Right ventricle myocardium superior (tissue), 1 donor: ENCODE measurements around the gene AGPAT4. TPM values are rescaled to one million over a fixed set of nuclear protein-coding genes. Genes with fewer than 3 reads are reported as not detected.

Source experiments
- ATAC-seq: fragments of 200-7000 bp; cut with Tn5 transposase; one replicate; pipeline ENCODE4 v1.9.1; 2020; ENCODE audit warnings: mild to moderate bottlenecking; ENCODE audit not compliant: poor library complexity
- DNase-seq: peaks from one replicate; pipeline ENCODE4 v3.0.0-alpha.2; 2020
- intact Hi-C: fragments of 100-400 bp; cut with DNase I; formaldehyde crosslinking; loops from one replicate; pipeline ENCODE4 v1.11.2; 2022
- total RNA-seq: library from RNA; stranded (reverse); fragmentation: NEBNext Ultra II Directional; extraction: Animal tissue kit (Norgen Biotek cat#: 25700); gene quantifications from one replicate; pipeline ENCODE4 v1.2.1, GENCODE V29; 2021
- donor health status: DM: no; HTN: yes; CAD: no; lungs with severe emphysema.

Gene AGPAT4
- total RNA-seq, 1 donor from 2014 or later = 2.1 TPM

DNA sequence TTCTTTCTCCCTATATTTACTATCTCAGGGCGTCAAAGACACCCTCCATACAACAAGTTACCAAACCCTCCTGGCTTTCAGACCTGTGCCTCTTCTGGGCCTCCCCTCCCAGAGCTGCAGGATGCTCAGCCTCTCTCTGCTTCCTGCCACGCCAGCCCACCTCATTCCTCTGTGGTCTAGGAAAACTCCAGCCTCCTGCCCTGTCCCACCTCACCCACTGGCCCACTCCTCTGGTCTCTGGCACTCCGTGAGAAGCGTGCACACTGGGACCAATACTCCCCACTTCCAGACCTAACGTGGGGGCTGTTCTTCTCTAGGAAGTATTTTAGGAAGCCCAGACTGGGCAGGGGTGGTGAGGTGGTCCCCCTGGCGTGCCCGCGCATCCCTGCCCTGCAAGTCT lies 9.7 kb downstream of the AGPAT4 start:
- no peak for ATAC-seq
- intact Hi-C loops = no loop called here
- no peak for DNase-seq

DNA sequence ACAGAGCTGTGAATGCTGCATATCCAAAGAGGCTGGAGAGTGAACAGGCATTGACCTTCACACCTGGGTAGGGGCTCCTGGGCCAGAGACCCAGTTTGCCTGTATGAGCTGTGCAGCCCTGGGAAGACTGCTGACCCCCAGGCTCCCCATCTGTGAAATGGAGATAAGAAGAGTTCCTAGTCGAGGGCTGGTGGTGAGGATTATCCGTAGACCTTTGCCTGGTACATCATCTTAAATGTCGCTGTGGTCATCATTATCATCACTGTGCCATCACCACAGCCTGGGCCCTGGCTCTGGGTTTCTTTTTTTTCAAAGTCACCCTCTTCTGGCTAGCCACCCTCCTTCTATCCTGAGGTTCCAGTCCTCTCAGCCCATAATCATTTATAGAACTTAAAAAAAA lies 12.0 kb downstream of the AGPAT4 start:
- ATAC-seq (no peak), DNase-seq (no peak)
- intact Hi-C loops = no loop called here

DNA sequence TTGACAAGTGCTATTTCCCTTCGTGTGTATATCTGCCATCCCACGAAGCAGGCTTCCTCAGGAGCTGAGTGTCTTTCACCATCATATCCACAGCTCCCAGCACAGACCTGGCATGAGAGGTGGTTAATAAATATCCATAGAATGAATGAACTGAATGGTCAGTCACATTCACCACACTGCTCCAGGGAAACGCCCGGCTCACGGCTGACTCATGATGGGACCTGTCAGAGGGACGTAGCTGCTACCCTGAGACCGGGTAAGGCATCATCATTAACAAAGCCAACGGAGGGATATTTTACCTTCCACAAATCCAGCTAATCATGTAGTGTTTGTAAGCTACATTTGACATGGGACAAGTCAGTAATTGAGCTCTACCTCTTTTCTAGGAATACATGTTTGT lies 12.5 kb downstream of the AGPAT4 start:
- no peak for ATAC-seq
- intact Hi-C loops = no loop called here

DNA sequence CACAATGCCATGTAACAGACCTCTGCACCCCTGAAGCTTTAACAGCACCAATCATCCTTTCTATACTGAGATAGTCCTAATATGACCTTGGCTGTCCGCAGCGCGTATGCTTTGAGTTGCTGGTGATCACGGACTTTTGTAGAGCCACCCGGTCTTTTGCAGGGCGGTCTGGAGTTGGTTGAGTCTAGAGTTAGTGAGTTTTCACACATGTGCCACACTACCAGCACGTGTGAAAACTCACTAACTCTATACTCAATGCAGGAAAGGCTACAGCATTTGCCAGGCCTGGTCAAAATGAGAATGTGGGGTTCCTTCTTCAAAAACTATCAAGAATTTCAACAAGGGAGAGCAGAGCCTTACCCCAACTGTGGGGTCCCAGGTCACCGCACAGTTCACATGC lies 14.6 kb downstream of the AGPAT4 start:
- intact Hi-C loops = no loop called here
- DNase-seq (no peak), ATAC-seq (no peak)

More for the DNA sequence above, 12.5 kb downstream of the AGPAT4 start:
- no peak for DNase-seq

DNA sequence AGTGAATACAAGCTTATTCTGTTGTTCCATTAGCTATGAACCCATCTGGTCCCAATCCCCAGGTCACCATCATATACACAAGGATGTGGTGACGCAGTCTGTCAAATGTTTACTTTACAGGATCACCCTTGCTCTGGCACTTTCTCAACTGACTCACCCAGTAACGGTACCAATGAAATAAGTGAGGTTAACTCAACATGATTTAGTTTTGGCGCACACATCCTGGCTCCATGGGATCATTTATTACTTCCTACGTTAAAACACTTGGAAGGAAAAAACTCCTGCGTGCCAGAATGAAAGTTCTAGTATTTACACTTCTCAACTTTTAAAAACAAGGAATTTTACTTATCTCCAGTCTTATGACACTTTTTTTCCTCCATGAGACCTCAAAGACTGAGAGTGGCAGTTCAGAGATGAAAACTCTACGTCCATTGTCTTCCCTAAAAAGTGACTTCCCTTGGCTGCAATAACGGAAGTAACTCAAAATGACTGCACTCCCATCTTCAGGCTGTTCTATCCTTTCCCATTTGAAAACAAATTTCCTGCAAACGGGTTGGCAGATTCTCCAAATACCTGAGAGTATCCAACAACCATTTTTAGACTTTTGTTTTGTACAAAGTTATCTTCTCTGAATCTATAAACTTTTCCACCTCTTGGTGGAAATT lies 15.9 kb downstream of the AGPAT4 start:
- ATAC-seq (no peak), DNase-seq (no peak)
- intact Hi-C loops = no loop called here

DNA sequence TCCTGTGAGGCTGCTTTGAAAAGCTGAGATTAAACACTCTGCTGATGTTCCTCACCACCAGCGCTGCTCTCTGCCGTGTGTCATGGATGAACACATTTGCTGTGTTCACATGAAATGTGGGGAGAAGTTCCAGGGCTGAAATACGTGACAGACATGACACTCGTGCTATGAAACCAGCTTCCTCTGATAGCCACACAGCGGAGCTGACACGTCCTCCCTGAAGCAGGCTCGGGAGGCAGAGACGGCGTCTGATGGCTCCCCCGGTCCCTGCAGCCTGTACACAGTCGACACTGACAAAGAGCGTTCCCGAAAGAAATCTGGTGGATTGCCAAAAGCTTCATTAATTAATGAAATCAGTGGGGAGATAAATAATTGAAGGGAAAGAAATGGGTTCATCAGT lies 17.5 kb downstream of the AGPAT4 start:
- no peak for DNase-seq
- no peak for ATAC-seq
- intact Hi-C loops = no loop called here

DNA sequence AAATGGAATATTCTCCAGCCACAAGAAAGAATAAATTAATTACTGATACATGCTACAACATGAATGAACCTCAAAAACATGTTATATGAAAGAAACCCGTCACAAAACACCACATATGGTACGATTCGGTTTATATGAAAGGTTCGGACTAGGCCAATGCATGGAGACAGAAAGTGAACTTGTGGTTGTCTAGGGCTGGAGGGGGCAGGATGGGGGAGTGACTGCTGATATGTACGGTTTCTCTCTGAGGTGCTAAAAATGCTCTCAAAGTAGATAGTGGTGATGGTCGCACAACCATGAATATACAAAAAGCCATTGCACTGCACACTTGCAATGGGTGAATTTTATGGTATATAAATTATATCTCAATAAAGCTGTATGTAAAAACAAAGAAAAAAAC lies 18.3 kb downstream of the AGPAT4 start:
- no peak for ATAC-seq
- intact Hi-C loops = no loop called here

DNA sequence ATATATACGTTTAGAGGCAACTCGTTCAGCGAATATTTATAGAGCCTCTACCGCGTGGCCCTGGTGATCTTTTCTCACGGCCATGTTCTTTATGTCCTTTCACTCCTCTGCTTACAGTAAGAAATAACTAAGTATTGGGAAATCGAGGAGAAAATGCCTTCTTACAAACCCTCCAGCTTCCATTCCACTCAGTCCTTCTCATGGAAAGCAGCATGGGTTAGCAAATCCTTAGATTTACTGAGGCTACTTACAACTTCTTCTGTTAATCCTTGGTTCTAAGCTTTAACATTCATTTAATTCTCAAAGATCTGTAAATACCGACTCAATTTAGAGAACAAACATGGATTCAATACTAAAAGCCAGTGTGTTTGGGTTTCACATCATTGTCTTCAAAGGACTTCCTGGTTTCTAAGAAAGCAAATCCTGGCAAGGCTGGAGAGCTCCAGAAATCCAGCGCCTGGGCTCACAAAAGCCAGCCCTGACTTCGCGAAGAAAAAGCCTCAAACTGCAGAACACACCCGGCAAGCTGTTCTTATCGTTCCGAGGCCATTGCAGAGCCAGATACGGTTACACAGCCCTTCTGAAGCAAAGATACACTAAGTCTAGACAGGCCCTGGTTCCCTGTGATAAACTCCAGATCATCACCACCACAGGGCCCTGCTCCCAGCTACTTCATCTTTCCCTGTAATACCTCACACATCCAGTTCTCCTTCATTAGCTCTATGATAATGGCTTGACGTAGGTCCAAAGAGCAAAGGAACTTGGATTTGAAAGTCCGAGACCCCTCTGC lies 19.2 kb downstream of the AGPAT4 start:
- DNase-seq (no peak), ATAC-seq (peak; percentile 25)
- intact Hi-C loops = no loop called here

More for the DNA sequence above, 18.3 kb downstream of the AGPAT4 start:
- no peak for DNase-seq

DNA sequence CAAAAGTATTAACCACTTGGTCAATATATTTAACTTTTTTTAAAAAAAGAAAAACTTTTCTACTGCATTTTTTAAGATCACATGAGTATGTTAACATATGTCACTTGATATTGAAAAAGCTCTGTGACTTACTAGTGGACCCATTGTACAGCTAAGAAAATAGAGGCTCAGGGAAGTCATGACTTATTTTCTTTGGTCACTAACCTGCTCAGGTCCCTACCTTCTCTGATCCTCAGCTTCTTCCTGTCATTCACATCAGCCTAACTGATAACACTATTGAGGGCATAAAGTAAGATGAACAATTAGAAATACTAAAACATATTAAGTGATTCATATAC lies 19.8 kb downstream of the AGPAT4 start:
- intact Hi-C loops = no loop called here
- DNase-seq = no peak

DNA sequence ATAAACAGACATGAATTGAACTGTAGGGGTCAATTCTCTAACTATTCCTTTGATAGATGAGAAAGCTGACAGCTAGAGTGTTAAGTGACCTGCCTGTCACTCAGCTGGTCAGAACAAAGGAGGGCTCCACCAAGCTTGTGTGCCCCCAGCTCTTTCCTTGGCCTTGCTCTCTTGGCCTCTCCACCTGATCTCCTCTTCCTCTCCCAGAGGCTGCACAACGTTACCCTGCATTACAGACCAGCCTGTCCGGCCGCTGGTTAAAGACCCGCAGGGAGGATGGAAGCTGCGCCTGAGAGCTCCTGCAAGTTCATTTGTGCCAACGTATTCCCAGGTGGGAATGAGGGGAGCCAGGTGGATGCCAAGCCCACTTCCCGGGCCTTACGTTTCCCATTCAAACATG lies 22.5 kb downstream of the AGPAT4 start:
- intact Hi-C loops = no loop called here
- DNase-seq = no peak
- ATAC-seq = no peak

More for the DNA sequence above, 19.8 kb downstream of the AGPAT4 start:
- ATAC-seq = no peak

DNA sequence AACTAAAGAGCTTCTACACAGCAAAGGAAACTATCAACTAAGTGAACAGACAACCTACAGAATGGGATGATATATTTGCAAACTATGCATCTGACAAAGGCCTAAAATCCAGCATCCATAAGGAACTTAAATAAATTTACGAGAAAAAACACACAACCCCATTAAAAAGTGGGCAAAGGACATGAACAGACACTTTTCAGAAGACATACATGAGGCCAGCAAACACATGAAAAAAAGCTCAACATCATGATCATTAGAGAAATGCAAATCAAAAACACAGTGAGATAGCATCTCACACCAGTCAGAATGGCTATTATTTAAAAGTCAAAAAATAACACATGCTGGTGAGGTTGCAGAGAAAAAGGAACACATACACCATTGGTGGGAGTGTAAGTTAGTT lies 24.5 kb downstream of the AGPAT4 start:
- no peak for ATAC-seq

DNA sequence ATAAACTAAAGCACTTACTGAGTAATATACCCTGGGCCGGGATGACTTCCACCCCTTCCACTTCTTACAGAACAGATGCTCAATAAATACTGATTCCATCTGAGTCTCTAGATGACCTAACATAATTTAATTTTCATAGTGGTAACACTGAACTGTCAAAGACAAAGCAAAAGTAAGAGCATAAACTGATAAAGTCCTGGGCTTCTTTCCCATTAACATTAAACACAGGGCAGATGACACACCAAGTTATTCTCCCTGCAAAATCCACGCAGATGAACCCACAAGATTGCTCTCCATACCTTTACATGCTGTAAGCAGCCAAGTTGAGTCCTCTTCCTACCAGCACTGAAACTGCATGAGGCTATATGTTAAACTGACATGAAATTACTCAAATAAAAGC lies 27.1 kb downstream of the AGPAT4 start:
- no peak for DNase-seq
- no peak for ATAC-seq
- intact Hi-C loops = no loop called here

More for the DNA sequence above, 24.5 kb downstream of the AGPAT4 start:
- no peak for DNase-seq
- intact Hi-C loops = no loop called here

DNA sequence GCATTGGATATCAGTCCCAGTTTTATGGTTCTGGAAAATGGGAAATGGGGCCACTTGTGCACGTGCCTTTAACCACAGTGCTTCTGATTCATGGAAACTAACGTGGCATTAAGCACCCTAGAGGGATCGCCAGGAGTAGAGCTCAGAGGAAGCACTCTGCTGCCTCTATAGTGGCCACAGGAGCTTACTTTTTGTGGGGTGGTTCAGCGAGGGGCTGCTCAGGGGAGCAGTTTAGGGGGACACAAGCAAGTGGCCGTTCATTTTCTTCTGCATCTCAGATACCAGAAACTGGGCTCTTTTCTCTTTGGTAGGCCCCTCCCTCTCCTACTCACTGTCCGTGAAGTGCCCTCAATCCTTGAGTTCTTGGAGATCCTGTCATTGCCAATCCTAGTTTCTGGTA lies 28.5 kb downstream of the AGPAT4 start:
- DNase-seq (no peak), ATAC-seq (no peak)
- intact Hi-C loops = no loop called here

DNA sequence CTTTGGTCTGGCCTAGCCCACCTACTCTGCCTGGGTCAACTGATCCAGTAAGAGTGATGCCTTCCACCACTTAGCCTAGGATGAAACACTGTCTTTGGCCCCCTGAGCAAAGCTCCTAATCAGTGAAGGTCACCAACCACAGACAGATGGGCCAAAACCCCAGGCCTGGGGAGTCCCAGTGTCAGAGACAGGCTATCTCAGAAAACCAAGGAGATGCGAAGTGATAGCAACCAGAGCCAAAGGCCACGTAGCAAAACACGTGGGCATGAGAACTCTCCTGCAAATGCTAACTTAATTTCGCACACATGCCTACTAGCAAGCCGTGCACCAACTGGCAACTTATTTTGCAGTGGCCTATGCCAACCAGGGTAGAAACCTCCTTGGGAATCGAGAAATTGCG lies 29.1 kb downstream of the AGPAT4 start:
- ATAC-seq = no peak
- no peak for DNase-seq

DNA sequence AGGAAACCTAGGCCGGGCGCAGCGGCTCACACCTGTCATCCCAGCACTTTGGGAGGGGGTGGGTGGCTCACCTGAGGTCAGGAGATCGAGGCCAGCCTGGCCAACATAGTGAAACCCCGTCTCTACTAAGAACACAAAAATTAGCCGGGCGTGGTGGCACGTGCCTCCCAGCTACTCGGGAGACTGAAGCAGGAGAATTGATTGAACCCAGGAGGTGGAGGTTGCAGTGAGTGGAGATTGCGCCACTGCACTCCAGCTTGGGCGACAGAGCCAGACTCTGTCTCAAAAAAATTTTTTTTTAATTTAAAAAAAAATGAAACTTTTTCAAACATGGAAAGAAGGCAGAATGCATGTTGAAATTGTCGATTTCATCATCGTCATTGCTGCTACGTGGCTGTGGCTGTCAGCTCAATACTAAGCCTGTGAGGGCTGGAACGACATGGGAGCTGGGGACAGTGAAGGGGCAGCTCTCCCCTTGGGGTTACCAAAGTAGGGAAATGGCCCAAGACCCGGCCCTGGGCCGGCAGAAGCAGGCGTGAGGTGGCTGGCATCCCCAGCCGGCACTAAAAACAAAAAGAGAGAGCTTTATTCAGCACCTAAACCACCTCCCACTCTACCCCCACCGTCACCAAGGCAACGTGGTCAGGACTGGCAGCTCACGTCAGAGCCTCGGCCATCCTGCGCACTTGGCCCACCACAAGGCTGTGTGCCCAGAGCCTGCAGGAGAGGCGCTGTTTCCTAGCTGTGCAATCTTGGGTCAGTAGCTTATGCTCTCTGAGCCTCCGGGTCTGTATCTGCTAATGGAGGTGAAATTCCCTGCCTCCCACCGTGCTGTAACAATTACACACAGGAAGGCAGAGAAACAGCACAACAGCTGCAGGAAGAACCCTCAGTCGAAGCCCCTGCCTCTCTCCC lies 30.8 kb downstream of the AGPAT4 start:
- no peak for ATAC-seq
- DNase-seq = no peak
- intact Hi-C loops = no loop called here

More for the DNA sequence above, 29.1 kb downstream of the AGPAT4 start:
- intact Hi-C loops = no loop called here

DNA sequence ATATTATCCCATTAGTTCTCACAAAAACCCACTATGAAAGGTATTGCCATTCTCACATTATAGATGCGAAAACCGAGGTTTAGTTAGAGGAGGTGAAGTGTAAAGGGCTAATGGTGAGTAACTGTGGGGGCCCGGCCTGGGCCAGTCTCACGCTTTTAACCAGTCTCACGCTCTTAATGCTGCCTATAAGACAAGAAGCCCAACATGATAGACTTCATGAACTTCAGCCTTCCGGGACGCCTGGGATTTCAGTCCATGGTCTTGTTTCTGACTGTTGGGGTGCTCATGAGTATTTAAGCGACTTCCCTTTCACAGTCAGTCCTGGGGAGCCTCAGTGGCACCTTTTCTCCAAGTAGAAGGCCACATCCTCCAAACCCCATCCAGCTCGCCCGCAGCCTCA lies 31.7 kb downstream of the AGPAT4 start:
- DNase-seq (no peak), ATAC-seq (no peak)
- intact Hi-C loops = no loop called here

DNA sequence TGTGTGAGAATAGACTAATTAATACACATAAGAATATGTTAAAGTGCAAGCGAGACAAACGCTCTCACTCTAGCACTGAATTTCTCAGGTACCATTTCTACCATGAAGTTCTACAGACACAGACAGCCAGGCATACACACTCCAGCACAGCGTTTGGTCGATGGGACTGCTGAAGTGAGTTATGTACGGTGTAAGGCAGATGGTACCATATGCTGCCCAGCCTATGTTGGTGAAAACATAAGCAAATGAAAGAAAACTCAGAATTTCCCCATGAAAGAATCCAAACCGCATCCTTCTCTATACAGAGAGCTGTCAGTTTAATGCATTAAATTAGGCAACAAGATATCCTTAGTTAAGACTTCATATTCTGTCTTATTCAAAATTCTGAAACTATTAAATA lies 34.9 kb downstream of the AGPAT4 start:
- no peak for ATAC-seq
- no peak for DNase-seq
- intact Hi-C loops = no loop called here

DNA sequence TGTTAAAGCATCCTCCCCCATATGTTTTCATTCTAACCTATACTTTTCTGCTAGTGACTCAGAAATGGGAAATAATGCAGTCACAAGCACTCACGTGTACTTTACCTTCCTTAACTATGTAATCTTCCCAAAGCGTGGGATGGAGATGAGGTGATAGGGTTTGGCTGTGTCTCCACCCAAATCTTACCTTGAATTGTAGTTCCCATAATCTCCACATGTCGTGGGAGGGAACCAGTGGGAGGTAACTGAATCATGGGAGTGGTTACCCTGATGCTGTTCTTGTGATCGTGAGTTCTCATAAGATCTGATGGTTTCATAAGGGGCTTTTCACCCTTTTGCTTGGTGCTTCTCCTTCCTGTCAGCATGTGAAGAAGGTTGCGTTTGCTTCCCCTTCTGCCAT lies 35.4 kb downstream of the AGPAT4 start:
- DNase-seq = no peak
- ATAC-seq = no peak
- intact Hi-C loops = no loop called here

DNA sequence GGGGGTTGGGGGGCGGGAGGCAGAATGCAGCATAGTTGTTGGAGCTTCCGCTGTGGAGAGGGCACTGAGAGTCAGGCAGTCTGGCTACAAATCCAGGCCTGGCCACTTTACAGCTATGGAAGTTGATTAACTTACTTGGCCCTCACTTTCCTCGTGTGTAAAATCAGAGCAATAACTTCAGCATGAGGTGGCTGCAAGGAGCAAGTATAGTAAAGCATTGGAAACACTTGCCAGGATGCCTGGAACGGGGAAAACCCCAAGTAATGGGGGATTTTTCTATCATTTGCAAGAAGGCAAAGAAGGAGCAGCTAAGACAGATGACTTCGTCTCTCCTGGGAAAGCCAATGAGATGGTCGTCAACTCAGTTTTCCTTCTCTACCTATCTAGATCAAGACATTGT lies 35.8 kb downstream of the AGPAT4 start:
- ATAC-seq (no peak), DNase-seq (no peak)
- intact Hi-C loops = no loop called here

DNA sequence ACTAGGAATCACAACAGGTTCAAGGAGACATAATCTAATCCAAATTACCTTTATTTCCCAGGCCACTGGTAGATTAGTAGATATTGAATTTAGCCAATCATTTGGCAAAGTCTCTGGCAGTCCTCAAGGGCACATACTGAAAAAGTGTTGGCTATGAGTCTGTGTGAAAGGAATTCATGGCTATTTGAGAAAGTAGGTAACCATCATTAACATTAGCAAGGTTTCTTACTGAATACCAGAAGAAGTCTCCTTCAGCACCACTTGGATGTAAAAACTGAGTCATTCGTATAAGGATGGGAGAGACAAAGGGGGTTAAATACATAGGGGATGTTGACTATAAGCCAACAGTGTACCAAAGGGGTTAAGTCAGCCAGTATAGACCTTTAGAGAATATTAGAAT lies 36.7 kb downstream of the AGPAT4 start:
- intact Hi-C loops = no loop called here
- ATAC-seq = no peak
- DNase-seq = no peak
